DND-41 (cell line): Measurements from ENCODE around the gene LPIN1.
"Not testable (repeated sequence)": the region's sequence is repeated elsewhere in the genome, so short reads cannot be mapped to it uniquely, and the experiment has no call there.

Source experiments
- ATAC-seq: fragments of 200-7000 bp; cut with Tn5 transposase; 3 replicates; pipeline ENCODE4 v1.9.1; 2021; ENCODE audit warnings: low read depth; ENCODE audit not compliant: insufficient read depth
- DNase-seq: peaks from one replicate; pipeline ENCODE4 v3.0.0-alpha.2; 2020
- H2AFZ ChIP-seq: 2 replicates; pipeline ENCODE4 v1.6.0; 2012; ENCODE audit warnings: low read depth, low read length
- H3K27ac ChIP-seq: 2 replicates; pipeline ENCODE4 v1.5.1; 2012; ENCODE audit warnings: low read length, inconsistent platforms
- H3K27me3 ChIP-seq: fragments of 200-600 bp; sonication (generic); 2 replicates; pipeline ENCODE4 v1.6.0; 2012; ENCODE audit warnings: low read length, mild to moderate bottlenecking, inconsistent platforms; ENCODE audit not compliant: insufficient read depth, poor library complexity
- H3K36me3 ChIP-seq: 2 replicates; pipeline ENCODE4 v1.5.1; 2012; ENCODE audit warnings: low read length, inconsistent platforms; ENCODE audit not compliant: insufficient read depth
- H3K4me1 ChIP-seq: 2 replicates; pipeline ENCODE4 v1.5.1; 2012; ENCODE audit warnings: mild to moderate bottlenecking, low read length; ENCODE audit not compliant: insufficient read depth
- H3K4me2 ChIP-seq: 2 replicates; pipeline ENCODE4 v1.6.0; 2012; ENCODE audit warnings: mild to moderate bottlenecking, moderate library complexity, low read length, inconsistent platforms; ENCODE audit not compliant: insufficient read depth
- H3K4me3 ChIP-seq, 2 experiments: fragments of 200-600 bp in 1 of 2; shearing (Covaris generic) in 1 of 2; 2 replicates each; pipeline ENCODE4 v1.5.1; 2012 to 2016; ENCODE audit warnings: inconsistent platforms in 2 of 2, low read length in 2 of 2, mild to moderate bottlenecking in 2 of 2, low read depth in 1 of 2, moderate library complexity in 1 of 2
- H3K79me2 ChIP-seq: 2 replicates; pipeline ENCODE4 v1.6.0; 2012; ENCODE audit warnings: low read length, inconsistent platforms; ENCODE audit not compliant: insufficient read depth
- H3K9ac ChIP-seq: 2 replicates; pipeline ENCODE4 v1.6.0; 2012; ENCODE audit warnings: low read depth, mild to moderate bottlenecking, inconsistent platforms, low read length, moderate library complexity
- H3K9me3 ChIP-seq: 2 replicates; pipeline ENCODE4 v1.5.1; 2012; ENCODE audit warnings: low read length, moderate library complexity, mild to moderate bottlenecking, inconsistent platforms; ENCODE audit not compliant: insufficient read depth, severe bottlenecking
- H4K20me1 ChIP-seq: 2 replicates; pipeline ENCODE4 v1.6.0; 2012; ENCODE audit warnings: low read length; ENCODE audit not compliant: insufficient read depth
- EZH2 ChIP-seq: IDR thresholded peaks from 3 replicates; pipeline ENCODE4 v1.6.1; 2012; ENCODE audit warnings: borderline replicate concordance, low read depth, mild to moderate bottlenecking, moderate library complexity, low read length, inconsistent platforms; ENCODE audit not compliant: severe bottlenecking
- TF ChIP-seq, protein P1 (sequence below): IDR thresholded peaks from 2 replicates; pipeline ENCODE4 v1.5.1; 2012; ENCODE audit warnings: borderline replicate concordance, low read length, moderate library complexity, mild to moderate bottlenecking; ENCODE audit not compliant: poor library complexity, severe bottlenecking; ENCODE audit errors: extremely low read depth

LPIN1 gene

GRCh38 chr2:11811036-11811654 is 64.7 kb downstream of the LPIN1 start:
- peaks cover 57% of the 10 kb centered on the region for H3K36me3 ChIP-seq
- no peak for DNase-seq

DNA sequence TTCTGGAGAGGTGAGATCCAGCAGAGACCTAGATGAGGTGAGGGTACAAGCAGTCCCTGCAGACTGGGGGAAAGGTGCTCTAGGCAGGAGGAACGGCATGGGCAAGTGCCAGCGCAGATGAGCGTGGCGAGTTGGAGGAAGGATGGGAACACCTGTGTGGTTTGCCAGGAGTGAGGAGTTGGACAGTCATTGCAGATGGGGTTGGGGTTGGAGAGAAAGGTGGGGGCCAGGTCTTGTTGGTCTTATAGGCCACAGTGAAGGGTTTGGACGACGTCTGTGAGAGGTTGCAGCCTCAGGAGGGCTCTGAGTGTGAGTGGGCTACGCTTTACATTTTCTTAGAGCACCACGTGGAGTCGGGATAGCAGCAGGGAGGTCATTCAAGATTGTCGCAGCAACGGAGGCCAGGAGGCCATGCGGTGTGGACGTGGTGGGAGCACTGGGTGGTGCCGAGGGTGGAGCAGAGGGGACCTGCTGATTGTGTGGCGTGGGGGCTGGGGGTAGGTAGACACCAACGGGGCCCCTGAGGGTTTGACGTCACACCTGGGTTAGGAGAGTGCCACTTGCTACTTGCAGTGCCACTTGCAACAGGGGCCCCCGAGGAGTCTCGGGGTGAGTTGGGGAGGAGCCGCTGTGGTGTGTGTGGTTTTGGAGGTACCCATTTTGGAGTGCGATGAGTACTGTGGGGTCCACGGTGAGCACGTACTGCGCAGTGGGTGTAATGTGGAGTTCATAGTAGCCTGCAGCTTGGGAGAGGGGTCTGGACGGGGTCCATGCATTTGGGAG is 66.2 kb downstream of the LPIN1 start:
- Histone ChIP-seq H3K9me3 (no peaks in the 10 kb centered on the region), H3K36me3 (peaks cover 53% of the 10 kb centered on the region), H2AFZ (no peak overlapping the region), H3K9ac (no peak overlapping the region), H3K4me3 (no peak overlapping the region), H3K4me1 (no peaks in the 10 kb centered on the region), H3K27me3 (no peaks in the 10 kb centered on the region), H3K79me2 (no peaks in the 10 kb centered on the region), H3K4me2 (no peak overlapping the region), H4K20me1 (no peaks in the 10 kb centered on the region), H3K27ac (no peak overlapping the region)
- peak; percentile 12; the same call in 1 of the 3 replicates for ATAC-seq
- TF ChIP-seq, protein P1, sequence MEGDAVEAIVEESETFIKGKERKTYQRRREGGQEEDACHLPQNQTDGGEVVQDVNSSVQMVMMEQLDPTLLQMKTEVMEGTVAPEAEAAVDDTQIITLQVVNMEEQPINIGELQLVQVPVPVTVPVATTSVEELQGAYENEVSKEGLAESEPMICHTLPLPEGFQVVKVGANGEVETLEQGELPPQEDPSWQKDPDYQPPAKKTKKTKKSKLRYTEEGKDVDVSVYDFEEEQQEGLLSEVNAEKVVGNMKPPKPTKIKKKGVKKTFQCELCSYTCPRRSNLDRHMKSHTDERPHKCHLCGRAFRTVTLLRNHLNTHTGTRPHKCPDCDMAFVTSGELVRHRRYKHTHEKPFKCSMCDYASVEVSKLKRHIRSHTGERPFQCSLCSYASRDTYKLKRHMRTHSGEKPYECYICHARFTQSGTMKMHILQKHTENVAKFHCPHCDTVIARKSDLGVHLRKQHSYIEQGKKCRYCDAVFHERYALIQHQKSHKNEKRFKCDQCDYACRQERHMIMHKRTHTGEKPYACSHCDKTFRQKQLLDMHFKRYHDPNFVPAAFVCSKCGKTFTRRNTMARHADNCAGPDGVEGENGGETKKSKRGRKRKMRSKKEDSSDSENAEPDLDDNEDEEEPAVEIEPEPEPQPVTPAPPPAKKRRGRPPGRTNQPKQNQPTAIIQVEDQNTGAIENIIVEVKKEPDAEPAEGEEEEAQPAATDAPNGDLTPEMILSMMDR = no peak
- no peak for TF ChIP-seq EZH2
- no peak for DNase-seq

More at GRCh38 chr2:11811036-11811654, 64.7 kb downstream of the LPIN1 start:
- no peak overlapping the region for H3K27ac ChIP-seq
- TF ChIP-seq EZH2 = no peak
- TF ChIP-seq, protein P1 = no peak
- no peak overlapping the region for H2AFZ ChIP-seq
- H3K9me3 ChIP-seq = no peaks in the 10 kb centered on the region
- H4K20me1 ChIP-seq = no peaks in the 10 kb centered on the region
- H3K9ac ChIP-seq = no peak overlapping the region
- H3K27me3 ChIP-seq = no peaks in the 10 kb centered on the region
- H3K4me2 ChIP-seq = no peak overlapping the region
- no peaks in the 10 kb centered on the region for H3K79me2 ChIP-seq
- ATAC-seq = no peak
- H3K4me1 ChIP-seq = no peaks in the 10 kb centered on the region
- no peak overlapping the region for H3K4me3 ChIP-seq

DNA sequence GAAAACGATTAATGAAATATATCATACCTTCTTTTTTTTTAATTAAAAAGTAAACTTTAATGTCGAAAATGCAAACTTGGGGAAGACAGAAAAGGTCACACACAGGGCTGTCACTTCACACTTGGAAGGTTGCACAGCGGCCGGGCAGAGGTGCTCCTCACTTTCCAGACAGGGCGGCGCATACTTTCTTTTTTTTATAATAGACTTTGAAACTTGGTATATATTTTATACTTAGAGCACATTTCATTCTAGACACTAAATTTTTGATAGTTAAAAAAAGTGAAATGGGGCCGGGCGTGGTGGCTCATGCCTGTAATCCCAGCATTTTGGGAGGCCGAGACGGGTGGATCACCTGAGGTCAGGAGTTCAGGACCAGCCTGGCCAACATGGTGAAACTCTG is 66.9 kb downstream of the LPIN1 start:
- peaks cover 46% of the 10 kb centered on the region for H3K36me3 ChIP-seq
- H4K20me1 ChIP-seq, H2AFZ ChIP-seq, H3K9me3 ChIP-seq, H3K9ac ChIP-seq, H3K4me3 ChIP-seq, H3K79me2 ChIP-seq, DNase-seq, H3K27me3 ChIP-seq, H3K27ac ChIP-seq, ATAC-seq, H3K4me2 ChIP-seq, H3K4me1 ChIP-seq: not testable (repeated sequence)

DNA sequence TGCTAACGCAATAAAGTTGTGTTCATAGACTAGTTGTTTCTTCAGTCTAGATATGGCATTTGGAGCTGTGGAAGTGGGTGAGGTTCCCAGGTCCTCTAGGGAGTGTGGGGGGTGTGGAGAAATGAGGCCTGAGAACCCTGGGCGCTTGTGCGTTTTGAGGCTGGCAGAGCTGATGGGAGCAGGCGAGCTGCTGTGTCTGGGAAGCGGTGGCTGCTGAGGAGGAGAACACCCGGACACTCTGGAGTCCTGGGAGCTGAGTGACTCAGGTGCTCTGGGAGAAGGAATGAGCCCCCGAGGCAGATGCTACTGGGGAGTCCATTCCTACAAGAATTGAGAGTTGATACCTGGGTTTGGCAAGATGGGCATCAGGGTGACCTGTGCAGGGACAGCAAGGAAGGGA is 67.5 kb downstream of the LPIN1 start:
- ATAC-seq (no peak), DNase-seq (no peak)
- Histone ChIP-seq H3K9me3 (no peaks in the 10 kb centered on the region), H3K27ac (no peak overlapping the region), H3K79me2 (no peaks in the 10 kb centered on the region), H3K4me2 (no peak overlapping the region), H2AFZ (no peak overlapping the region), H3K4me3 (no peak overlapping the region), H3K9ac (no peak overlapping the region), H4K20me1 (no peaks in the 10 kb centered on the region), H3K27me3 (no peaks in the 10 kb centered on the region), H3K4me1 (no peaks in the 10 kb centered on the region), H3K36me3 (peaks cover 46% of the 10 kb centered on the region)
- TF ChIP-seq, protein P1 = no peak
- TF ChIP-seq EZH2 = no peak
